Measurements from ENCODE around the gene TMEM131. TPM values are rescaled to one million over a fixed set of nuclear protein-coding genes. Genes with fewer than 3 reads are reported as not detected.

TMEM131 gene
- total RNA-seq, 1 donor from 2014 or later, result 28.9 TPM

DNA sequence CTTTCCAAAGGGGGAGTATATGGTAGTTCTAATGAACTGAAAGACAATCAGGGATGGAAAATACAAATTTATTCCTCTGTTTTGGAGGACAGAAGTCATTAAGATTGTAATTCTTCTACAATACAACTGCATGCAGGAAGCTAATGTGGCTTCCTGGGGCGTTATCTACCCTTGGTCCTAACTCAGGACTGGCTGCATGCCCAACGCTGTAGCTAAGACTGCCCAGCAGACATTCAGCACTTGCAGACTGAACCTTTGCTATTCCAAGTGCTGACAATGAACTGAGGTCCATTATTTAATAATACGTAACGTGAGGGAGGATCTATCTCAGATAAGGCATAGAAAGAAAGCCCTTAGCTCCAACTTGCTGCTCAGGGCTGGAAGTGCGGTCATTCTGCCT, 229.2 kb downstream of the TMEM131 start:
- Histone ChIP-seq H3K4me1 (peaks cover 60% of the 10 kb centered on the region), H3K36me3 (peaks cover 38% of the 10 kb centered on the region), H3K9me3 (replicated peaks) (no peaks in the 10 kb centered on the region), H3K4me3 (no peak overlapping the region), H3K27ac (replicated peaks) (peak overlapping the region; percentile 66), H3K27me3 (ENCODE audit: low read depth) (no peaks in the 10 kb centered on the region)
- peak; percentile 44 for DNase-seq
- intact Hi-C loops (cut with micrococcal nuclease), result no loop called here
- TF ChIP-seq, protein P1, sequence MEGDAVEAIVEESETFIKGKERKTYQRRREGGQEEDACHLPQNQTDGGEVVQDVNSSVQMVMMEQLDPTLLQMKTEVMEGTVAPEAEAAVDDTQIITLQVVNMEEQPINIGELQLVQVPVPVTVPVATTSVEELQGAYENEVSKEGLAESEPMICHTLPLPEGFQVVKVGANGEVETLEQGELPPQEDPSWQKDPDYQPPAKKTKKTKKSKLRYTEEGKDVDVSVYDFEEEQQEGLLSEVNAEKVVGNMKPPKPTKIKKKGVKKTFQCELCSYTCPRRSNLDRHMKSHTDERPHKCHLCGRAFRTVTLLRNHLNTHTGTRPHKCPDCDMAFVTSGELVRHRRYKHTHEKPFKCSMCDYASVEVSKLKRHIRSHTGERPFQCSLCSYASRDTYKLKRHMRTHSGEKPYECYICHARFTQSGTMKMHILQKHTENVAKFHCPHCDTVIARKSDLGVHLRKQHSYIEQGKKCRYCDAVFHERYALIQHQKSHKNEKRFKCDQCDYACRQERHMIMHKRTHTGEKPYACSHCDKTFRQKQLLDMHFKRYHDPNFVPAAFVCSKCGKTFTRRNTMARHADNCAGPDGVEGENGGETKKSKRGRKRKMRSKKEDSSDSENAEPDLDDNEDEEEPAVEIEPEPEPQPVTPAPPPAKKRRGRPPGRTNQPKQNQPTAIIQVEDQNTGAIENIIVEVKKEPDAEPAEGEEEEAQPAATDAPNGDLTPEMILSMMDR (IDR thresholded peaks at IDR 0.05; ENCODE audit: borderline replicate concordance), result no peak

DNA sequence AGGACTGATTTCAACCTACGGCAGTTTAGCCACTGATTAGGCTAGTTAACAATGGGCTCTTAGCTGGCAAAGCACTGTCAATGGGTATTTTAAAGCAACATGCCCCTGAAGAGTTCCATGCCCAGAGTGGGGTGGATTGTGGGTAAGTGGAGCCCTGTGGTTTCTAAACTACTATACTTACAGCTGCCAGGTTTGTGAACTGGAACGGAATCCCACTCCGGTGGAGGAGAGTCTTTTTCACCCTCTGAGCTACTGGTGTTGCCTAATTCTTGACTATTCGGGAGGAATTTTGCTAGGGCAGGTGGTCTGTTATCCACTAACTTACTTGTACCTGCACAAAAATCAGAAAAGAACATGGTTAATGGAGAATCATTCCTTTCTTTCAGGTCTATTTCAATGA, 229.8 kb downstream of the TMEM131 start:
- peak overlapping the region; percentile 66 for H3K27ac ChIP-seq (replicated peaks)
- H3K4me3 ChIP-seq, result no peak overlapping the region
- intact Hi-C loops (cut with micrococcal nuclease), result no loop called here
- peaks cover 45% of the 10 kb centered on the region for H3K36me3 ChIP-seq
- H3K4me1 ChIP-seq, result peaks cover 66% of the 10 kb centered on the region
- TF ChIP-seq, protein P1 (IDR thresholded peaks at IDR 0.05; ENCODE audit: borderline replicate concordance), result no peak
- H3K27me3 ChIP-seq (ENCODE audit: low read depth), result no peaks in the 10 kb centered on the region
- no peak for DNase-seq
- H3K9me3 ChIP-seq (replicated peaks), result no peaks in the 10 kb centered on the region

DNA sequence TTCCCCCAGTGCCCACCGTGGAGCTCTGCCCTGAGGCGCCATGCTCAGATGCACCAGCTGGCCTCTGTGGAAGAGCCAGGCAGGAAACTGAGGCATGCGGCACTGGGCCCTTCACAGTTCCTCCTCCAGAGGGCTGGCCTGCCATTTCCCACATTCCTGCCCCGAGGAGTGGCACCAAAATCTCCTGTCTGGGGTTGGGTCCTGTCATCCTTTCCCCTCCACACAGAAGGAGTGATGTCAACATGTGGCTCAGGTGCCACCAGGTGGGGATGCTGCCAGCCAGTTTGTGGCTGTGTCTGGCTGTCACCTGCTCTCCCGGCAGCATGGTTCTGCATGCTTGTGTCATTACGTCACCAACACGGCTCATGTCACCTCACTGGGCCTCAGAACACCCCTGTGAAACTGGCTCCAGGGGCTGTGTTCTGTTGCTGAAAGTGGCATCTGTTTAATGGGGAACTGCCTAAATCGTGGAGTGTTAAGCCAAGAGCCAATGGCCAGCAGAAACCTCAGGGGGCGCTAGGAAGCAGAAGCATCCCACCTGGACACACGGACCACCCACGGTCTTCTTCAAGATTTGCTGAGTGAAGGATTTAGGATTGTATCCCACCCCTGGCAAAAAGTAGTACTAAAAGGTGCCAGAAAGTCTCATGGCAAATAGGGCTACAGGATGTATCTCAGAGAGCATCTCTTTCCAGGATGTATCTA, 231.0 kb downstream of the TMEM131 start:
- Histone ChIP-seq H3K9me3 (replicated peaks) (no peaks in the 10 kb centered on the region), H3K36me3 (peaks cover 57% of the 10 kb centered on the region)
- intact Hi-C loops (cut with micrococcal nuclease), result no loop called here

DNA sequence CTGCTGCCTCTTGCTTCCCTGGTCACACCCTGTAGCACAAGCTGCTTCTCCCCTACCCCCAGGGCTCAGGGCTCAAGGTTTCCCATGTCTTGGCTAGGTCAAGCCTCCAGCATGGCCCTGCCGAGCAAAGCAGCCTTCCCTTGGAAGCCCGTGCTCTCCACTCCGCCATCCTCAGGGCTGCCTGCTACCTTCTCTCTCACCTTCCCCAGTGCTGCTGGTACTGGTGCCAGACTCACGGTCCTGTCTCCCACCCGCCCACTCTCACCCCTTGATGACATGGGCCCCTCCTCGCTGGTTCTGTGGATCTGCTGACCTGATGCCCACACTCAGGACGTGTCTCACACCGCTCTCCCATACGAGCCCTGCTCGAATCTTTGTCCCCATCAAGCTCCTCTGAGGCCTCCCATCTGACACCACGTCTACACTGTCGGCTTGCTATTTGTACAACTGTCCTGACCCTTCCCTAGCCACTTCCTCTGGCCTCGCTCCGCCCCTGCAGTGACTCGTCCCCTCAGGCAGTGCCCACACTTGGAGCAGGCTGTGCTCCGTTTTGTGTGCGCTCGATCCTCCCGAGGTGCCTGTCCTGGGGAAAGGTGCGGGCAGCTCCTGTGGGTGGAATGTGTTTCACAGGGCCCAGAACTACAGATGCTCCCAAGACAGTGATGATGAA, 232.4 kb downstream of the TMEM131 start:
- intact Hi-C loops (cut with micrococcal nuclease), result no loop called here
- Histone ChIP-seq H3K9me3 (replicated peaks) (no peaks in the 10 kb centered on the region), H3K27ac (replicated peaks) (no peak overlapping the region), H3K4me1 (peaks cover 74% of the 10 kb centered on the region), H3K27me3 (ENCODE audit: low read depth) (no peaks in the 10 kb centered on the region), H3K4me3 (no peak overlapping the region), H3K36me3 (peaks cover 71% of the 10 kb centered on the region)
- TF ChIP-seq, protein P1 (IDR thresholded peaks at IDR 0.05; ENCODE audit: borderline replicate concordance), result no peak
- no peak for DNase-seq

More for the DNA sequence above, 231.0 kb downstream of the TMEM131 start:
- Histone ChIP-seq H3K4me1 (peaks cover 72% of the 10 kb centered on the region), H3K27ac (replicated peaks) (peak overlapping the region; percentile 66), H3K27me3 (ENCODE audit: low read depth) (no peaks in the 10 kb centered on the region), H3K4me3 (no peak overlapping the region)
- TF ChIP-seq, protein P1 (IDR thresholded peaks at IDR 0.05; ENCODE audit: borderline replicate concordance), result no peak
- no peak for DNase-seq

DNA sequence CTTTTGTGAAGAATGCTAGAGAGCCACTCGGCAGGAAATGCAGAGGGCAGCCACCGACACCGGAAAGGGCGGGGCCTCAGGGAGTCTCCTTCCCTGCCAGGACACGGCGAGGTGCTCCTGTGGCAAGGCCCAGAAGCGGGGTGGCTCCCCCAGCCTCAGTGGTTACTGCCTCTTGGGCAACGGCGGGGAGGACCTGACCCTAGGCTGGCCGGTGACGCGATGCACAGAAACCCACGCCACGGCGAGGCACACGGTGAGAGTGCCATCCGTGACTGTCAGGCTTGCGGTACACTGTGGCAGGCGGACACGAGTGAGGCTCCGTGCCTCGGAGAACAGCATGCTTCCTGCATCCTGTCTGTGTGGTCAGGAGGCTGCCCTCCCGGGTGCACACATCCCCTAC, 234.6 kb downstream of the TMEM131 start:
- intact Hi-C loops (cut with micrococcal nuclease), result no loop called here
- TF ChIP-seq, protein P1 (IDR thresholded peaks at IDR 0.05; ENCODE audit: borderline replicate concordance), result no peak
- peaks cover 88% of the 10 kb centered on the region for H3K36me3 ChIP-seq
- no peaks in the 10 kb centered on the region for H3K27me3 ChIP-seq (ENCODE audit: low read depth)
- H3K4me1 ChIP-seq, result peaks cover 56% of the 10 kb centered on the region
- H3K9me3 ChIP-seq (replicated peaks), result no peaks in the 10 kb centered on the region
- no peak overlapping the region for H3K4me3 ChIP-seq
- no peak for DNase-seq
- H3K27ac ChIP-seq (replicated peaks), result peak overlapping the region; percentile 27

Data from left ventricle myocardium inferior (tissue), 1 donor.